ENCODE data around the gene NDRG4.

DNA sequence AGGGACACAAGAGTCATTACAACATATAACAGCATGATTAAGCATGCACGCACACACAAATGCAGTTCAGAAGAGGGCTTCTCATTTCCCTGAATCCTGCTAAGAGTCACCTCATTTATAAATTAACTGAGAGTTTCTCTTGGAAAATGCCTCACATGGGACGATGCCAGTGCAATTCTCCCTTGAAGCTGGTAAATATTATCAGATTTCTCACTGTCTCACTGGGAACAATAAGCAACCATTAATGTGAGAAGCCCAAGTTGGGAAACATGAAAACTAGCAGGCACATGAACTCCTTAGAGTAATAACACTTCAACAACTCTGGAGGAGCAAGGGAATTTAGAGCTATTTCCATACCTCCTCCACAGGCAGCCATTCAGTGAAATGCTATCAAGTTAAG, 41.8 kb downstream of the NDRG4 start:
- TF ChIP-seq, protein P1, sequence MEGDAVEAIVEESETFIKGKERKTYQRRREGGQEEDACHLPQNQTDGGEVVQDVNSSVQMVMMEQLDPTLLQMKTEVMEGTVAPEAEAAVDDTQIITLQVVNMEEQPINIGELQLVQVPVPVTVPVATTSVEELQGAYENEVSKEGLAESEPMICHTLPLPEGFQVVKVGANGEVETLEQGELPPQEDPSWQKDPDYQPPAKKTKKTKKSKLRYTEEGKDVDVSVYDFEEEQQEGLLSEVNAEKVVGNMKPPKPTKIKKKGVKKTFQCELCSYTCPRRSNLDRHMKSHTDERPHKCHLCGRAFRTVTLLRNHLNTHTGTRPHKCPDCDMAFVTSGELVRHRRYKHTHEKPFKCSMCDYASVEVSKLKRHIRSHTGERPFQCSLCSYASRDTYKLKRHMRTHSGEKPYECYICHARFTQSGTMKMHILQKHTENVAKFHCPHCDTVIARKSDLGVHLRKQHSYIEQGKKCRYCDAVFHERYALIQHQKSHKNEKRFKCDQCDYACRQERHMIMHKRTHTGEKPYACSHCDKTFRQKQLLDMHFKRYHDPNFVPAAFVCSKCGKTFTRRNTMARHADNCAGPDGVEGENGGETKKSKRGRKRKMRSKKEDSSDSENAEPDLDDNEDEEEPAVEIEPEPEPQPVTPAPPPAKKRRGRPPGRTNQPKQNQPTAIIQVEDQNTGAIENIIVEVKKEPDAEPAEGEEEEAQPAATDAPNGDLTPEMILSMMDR (IDR thresholded peaks at IDR 0.05), result no peak
- TF ChIP-seq POLR2A (IDR thresholded peaks at IDR 0.05), result no peak

Data from prostate gland (tissue), 2 donors.